Islet of Langerhans (tissue), 1 donor: ENCODE results near the gene SEC61A2.
"Not testable (repeated sequence)": the region's sequence is repeated elsewhere in the genome, so short reads cannot be mapped to it uniquely, and the experiment has no call there.

ENCODE experiments used
- FAIRE-seq: peaks from one replicate; lab custom pipeline; 2011; peaks lifted over from hg19 to GRCh38; lab: Jason Lieb, UNC

The SEC61A2 gene

GRCh38 chr10:12160664-12161063, 31.2 kb downstream of the SEC61A2 start:
- FAIRE-seq: no peak

- no peak for FAIRE-seq
Measured at GRCh38 chr10:12162927-12163326, 33.5 kb downstream of the SEC61A2 start.

- no peak for FAIRE-seq
Measured at GRCh38 chr10:12164085-12164484, 34.6 kb downstream of the SEC61A2 start.

- FAIRE-seq: no peak
Measured at GRCh38 chr10:12165036-12165435, 35.6 kb downstream of the SEC61A2 start.

- no peak for FAIRE-seq
Measured at GRCh38 chr10:12165999-12166775, 36.7 kb downstream of the SEC61A2 start.

GRCh38 chr10:12171512-12171911, 42.0 kb downstream of the SEC61A2 start:
- FAIRE-seq: not testable (repeated sequence)

- FAIRE-seq: no peak
Measured at GRCh38 chr10:12177642-12178041, 48.2 kb downstream of the SEC61A2 start.

- no peak for FAIRE-seq
Measured at GRCh38 chr10:12179606-12180170, 50.2 kb downstream of the SEC61A2 start.

GRCh38 chr10:12180221-12180974, 50.9 kb downstream of the SEC61A2 start:
- no peak for FAIRE-seq

GRCh38 chr10:12181065-12181775, 51.7 kb downstream of the SEC61A2 start:
- no peak for FAIRE-seq

GRCh38 chr10:12184165-12184564, 54.7 kb downstream of the SEC61A2 start:
- FAIRE-seq: no peak

GRCh38 chr10:12186323-12186722, 56.8 kb downstream of the SEC61A2 start:
- no peak for FAIRE-seq

- no peak for FAIRE-seq
Measured at GRCh38 chr10:12187321-12187905, 57.9 kb downstream of the SEC61A2 start.

- FAIRE-seq: no peak
Measured at GRCh38 chr10:12188656-12189055, 59.2 kb downstream of the SEC61A2 start.

GRCh38 chr10:12189426-12189825, 59.9 kb downstream of the SEC61A2 start:
- FAIRE-seq: no peak

- FAIRE-seq: no peak
Measured at GRCh38 chr10:12191715-12192114, 62.2 kb downstream of the SEC61A2 start.

- FAIRE-seq: no peak
Measured at GRCh38 chr10:12193193-12193592, 63.7 kb downstream of the SEC61A2 start.

GRCh38 chr10:12194752-12195271, 65.3 kb downstream of the SEC61A2 start:
- no peak for FAIRE-seq

- FAIRE-seq: no peak
Measured at GRCh38 chr10:12195281-12195602, 65.8 kb downstream of the SEC61A2 start.

- FAIRE-seq: no peak
Measured at GRCh38 chr10:12195603-12196506, 66.4 kb downstream of the SEC61A2 start, which contains the start of the genes CDC123 and NUDT5. Gene CDC123 (plus strand): TSS chr10:12196188. CDS start chr10:12196246, 58 bp downstream. Gene NUDT5 (minus strand): TSS chr10:12195891. CDS start chr10:12186291, 9,600 bp downstream.
